DMS153 (cell line): ENCODE data around the gene FAM135A.
"Not testable (repeated sequence)": the region's sequence is repeated elsewhere in the genome, so short reads cannot be mapped to it uniquely, and the experiment has no call there.

ENCODE experiments used
- DNase-seq: peaks from one replicate; lab custom pipeline; 2025; lab: John Stamatoyannopoulos, UW

Gene FAM135A

GRCh38 chr6:70547313-70547712 is 134.0 kb downstream of the FAM135A start:
- no peak for DNase-seq

GRCh38 chr6:70547905-70548304 is 134.6 kb downstream of the FAM135A start:
- no peak for DNase-seq

DNA sequence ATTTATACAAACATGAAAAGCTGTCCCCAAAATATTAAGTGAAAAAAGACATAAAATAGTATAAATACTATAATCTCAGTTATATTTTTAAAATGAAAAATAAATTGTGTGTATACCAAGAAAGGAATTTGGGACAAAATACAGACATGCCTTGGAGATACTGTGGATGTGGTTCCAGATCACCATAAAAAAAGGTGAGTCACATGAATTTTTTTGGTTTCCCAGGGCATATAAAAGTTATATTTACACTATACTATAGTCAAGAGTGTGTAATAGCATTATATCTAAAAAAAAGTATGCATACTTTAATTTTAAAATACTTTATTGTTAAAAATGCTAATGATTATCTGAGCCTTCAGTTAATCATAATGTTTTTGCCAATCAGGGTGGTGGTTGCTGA is 136.0 kb downstream of the FAM135A start:
- DNase-seq: no peak

GRCh38 chr6:70551566-70551965 is 138.3 kb downstream of the FAM135A start:
- DNase-seq: no peak

DNA sequence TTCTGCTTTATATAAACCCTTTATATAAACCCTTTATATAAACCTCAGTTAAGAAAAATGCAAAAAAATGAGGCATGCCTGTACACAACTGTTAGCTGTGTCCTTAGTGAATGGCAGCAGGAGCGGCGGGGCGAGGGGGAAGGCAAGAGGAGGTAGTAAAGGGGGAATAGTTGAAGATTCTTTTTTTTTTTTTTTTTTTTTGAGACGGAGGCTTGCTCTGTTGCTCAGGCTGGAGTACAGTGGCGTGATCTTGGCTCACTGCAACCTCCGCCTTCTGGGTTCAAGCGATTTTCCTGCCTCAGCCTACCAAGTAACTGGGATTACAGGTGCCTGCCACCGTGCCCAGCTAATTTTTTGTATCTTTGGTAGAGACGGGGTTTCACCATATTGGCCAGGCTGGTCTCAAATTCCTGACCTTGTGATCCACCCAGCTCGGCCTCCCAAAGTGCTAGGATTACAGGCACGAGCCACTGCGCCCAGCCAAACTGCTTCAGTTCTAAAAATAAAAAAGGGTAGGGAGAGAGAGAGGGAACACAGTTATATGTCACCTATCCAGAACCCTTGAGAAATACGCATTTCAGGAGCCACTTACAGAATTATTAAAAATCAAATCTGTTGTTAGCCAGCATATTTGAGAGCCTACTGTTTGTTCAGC is 139.1 kb downstream of the FAM135A start:
- not testable (repeated sequence) for DNase-seq

DNA sequence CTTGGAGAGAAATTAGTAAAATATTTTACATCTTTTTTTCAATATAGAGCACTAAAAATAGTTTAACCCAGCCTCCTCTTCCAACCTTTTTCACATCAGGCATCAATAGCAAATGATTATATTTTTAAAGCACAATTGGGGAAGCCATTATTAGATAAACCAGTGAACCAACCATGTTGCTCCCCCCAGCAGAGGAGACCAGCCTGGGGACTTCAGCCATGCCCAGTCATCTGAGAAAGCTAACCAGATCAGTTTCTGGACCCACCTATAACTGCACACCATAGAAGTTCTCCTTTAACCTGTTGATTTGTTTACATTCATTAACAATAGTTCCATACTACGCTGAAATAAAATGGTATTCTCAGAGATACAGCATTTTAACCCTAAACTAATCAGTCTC is 139.7 kb downstream of the FAM135A start:
- no peak for DNase-seq

- DNase-seq: no peak
These were observed 144.7 kb downstream of the FAM135A start for GRCh38 chr6:70557998-70558397.

DNA sequence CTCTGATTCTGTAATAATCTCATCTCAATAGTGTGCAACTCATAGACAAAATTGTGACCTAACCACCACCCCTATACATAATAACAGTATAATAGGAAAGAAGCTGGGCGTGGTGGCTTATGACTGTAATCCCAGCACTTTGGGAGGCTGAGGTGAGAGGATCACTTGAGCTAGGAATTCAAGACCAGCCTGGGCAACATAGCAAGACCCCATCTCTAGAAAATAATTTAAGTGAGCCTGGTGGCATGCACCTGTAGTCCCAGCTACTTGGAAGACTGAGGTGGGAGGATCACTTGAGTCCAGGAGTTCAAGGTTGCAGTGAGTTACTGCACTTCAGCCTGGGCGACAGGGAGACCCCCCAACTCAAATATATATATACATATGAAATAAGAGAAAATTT is 149.1 kb downstream of the FAM135A start:
- not testable (repeated sequence) for DNase-seq

- DNase-seq: no peak
These were observed 150.2 kb downstream of the FAM135A start for GRCh38 chr6:70563530-70563929.

GRCh38 chr6:70566751-70567382 is 153.6 kb downstream of the FAM135A start, which contains the start of gene SDHAF4:
Gene SDHAF4 (plus strand): TSS chr6:70566930. CDS start chr6:70566941, 11 bp downstream.
- DNase-seq: peak; percentile 83

DNA sequence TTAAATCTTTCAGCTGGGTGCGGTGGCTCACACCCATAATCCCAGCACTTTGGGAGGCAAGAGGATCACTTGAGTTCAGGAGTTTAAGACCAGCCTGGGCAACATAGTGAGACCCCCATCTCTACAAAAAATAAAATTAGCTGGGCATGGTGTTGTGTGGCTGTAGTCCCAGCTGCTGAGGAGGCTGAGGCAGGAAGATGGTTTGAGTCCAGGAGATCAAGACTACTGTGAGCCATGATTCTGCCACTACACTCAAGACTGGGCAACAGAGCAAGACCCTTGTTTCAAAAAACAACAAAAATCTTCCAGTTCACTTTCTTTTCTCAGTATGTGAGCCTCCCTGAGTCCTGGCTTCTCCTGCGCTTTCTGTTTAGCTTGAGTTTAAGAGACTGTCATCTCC is 161.3 kb downstream of the FAM135A start:
- no peak for DNase-seq

DNA sequence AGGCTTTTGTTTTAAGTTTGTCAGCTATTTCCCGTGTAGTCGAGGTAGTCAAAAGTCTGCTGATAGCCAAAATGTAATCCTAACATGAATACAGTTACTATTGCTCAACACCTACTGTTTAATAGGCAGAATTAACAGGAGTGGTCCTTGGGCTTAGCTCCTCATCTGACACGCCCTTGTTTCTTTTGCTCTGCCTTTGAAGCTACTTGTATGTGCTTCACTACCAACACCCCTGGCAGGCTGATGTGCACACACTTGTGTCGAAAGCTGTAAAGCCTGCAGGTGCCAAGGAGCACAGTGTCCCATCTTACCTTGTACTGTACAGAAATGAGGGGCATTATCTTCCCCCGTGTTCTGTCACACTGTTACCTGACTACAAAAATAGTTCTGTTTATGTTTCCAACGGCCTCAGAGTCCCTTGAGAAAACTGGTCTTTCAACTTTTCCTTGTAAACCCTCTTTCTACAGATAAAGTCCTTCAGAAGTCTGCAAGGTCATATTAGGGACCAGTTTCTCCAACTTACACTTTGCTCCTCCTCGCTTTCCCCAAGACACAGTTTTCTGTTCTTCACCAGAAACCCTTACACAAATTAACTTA is 162.7 kb downstream of the FAM135A start:
- no peak for DNase-seq

GRCh38 chr6:70586114-70586513 is 172.8 kb downstream of the FAM135A start:
- DNase-seq: no peak

GRCh38 chr6:70590400-70590799 is 177.1 kb downstream of the FAM135A start:
- DNase-seq: no peak

- no peak for DNase-seq
These were observed 179.2 kb downstream of the FAM135A start for GRCh38 chr6:70592391-70593117.

GRCh38 chr6:70593118-70593486 is 179.8 kb downstream of the FAM135A start:
- no peak for DNase-seq

DNA sequence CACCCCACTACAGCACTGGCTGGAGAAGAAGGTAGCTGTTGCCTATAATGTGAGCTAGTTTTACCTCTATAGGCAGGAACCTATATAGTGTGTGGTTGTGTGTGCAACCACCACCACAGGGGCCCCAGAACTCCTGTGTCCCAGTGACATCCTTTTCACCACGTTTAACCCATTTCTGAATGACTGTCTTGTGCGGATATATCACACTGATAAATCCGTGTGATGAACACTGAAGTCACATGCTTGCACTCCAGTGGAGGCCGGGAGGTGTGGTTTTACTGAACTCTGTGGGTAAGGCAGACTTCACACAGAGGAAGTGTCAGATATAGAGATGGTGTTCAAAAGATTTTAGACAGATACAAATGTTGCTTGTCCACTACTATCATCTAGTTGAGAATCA is 185.9 kb downstream of the FAM135A start:
- no peak for DNase-seq

DNA sequence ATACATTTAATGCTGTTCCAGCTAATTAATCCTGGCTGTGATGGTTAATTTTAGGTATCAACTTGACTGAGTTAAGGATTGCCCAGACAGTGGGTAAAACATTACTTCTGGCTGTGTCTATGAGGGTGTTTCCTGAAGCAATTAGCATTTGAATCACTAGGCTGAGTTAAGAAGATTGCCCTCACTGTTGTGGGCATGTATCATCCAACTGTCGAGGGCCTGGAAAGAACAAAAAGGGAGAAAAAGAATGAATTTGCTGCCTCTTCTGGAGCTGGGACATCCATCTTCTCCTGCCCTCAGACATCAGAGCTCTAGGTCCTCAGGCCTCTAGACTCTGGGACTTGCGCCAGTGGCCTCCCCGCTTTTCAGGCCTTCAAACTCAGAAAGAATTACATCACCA is 187.7 kb downstream of the FAM135A start:
- DNase-seq: no peak

GRCh38 chr6:70604254-70604653 is 190.9 kb downstream of the FAM135A start:
- no peak for DNase-seq

- not testable (repeated sequence) for DNase-seq
These were observed 194.1 kb downstream of the FAM135A start for GRCh38 chr6:70607371-70607770.

DNA sequence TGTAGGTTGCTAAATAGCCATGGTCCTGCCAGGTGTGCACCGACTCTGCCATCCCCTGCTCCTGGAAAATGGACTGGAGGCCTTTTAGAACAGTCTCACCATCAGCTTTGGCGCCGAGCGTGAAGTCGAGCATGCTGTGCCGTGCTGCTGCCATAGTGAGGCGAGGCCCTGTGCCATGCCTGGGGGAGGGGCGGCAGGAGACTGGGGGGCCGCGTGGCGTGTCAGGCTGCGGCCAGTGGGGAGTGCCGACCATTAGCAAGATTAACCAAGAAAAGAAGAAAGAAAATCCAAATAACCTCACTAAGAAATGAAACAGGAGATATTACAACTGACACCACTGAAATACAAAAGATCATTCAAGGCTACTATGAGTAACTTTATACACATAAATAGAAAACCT is 195.9 kb downstream of the FAM135A start:
- DNase-seq: not testable (repeated sequence)
